Natural killer cell (primary cell): ENCODE results near the gene AATF. TPM values are rescaled to one million over a fixed set of nuclear protein-coding genes. Genes with fewer than 3 reads are reported as not detected.

Experiments
- ATAC-seq, 3 donors: fragments of 150-1000 bp in 2 of 3; fragments of 200-7000 bp in 1 of 3; cut with Tn5 transposase; 1 replicate in 1 of 3; 2 replicates in 2 of 3; pipeline ENCODE4 v1.10.0; 2021; ENCODE audit warnings: mild to moderate bottlenecking in 2 of 3, moderate library complexity in 2 of 3
- DNase-seq, 2 donors: peaks; one replicate each; pipeline versions ENCODE4 v3.0.0 to v3.0.0-alpha.2; 2013 to 2021; ENCODE audit warnings: mixed read lengths in 1 of 2
- H3K27ac ChIP-seq: one replicate; pipeline ENCODE4 v1.5.1; 2013; ENCODE audit warnings: mild to moderate bottlenecking, low read length
- H3K27me3 ChIP-seq: one replicate; pipeline ENCODE4 v1.6.1; 2013; ENCODE audit warnings: low read length; ENCODE audit not compliant: control insufficient read depth, insufficient read depth
- H3K36me3 ChIP-seq: one replicate; pipeline ENCODE4 v1.6.1; 2013; ENCODE audit warnings: low read length; ENCODE audit not compliant: control insufficient read depth, insufficient read depth
- H3K4me1 ChIP-seq: one replicate; pipeline ENCODE4 v1.6.1; 2013; ENCODE audit warnings: low read length; ENCODE audit not compliant: control insufficient read depth, insufficient read depth
- H3K4me3 ChIP-seq: one replicate; pipeline ENCODE4 v1.5.1; 2013; ENCODE audit warnings: low read length
- H3K9me3 ChIP-seq: one replicate; pipeline ENCODE4 v1.6.1; 2013; ENCODE audit warnings: low read length; ENCODE audit not compliant: control insufficient read depth, insufficient read depth
- H3K27ac Mint-ChIP-seq, 2 donors: one replicate each; pipeline ENCODE4 v1.8.0; 2022; ENCODE audit warnings: mild to moderate bottlenecking in 2 of 2, mixed read lengths in 2 of 2, moderate library complexity in 1 of 2
- H3K27me3 Mint-ChIP-seq, 2 donors: one replicate each; pipeline ENCODE4 v1.8.0; 2022; ENCODE audit warnings: low read depth in 2 of 2, mixed read lengths in 2 of 2
- H3K36me3 Mint-ChIP-seq: one replicate; pipeline ENCODE4 v1.8.0; 2022; ENCODE audit warnings: mixed read lengths
- H3K4me1 Mint-ChIP-seq, 2 donors: one replicate each; pipeline ENCODE4 v1.8.0; 2022; ENCODE audit warnings: mixed read lengths in 2 of 2
- H3K4me3 Mint-ChIP-seq: one replicate; pipeline ENCODE4 v1.8.0; 2022; ENCODE audit warnings: mild to moderate bottlenecking, moderate library complexity, mixed read lengths
- H3K9me3 Mint-ChIP-seq, 2 donors: one replicate each; pipeline ENCODE4 v1.8.0; 2022; ENCODE audit warnings: mixed read lengths in 2 of 2
- CTCF ChIP-seq: fragments of 200-600 bp; IDR thresholded peaks from one replicate; pipeline ENCODE4 v1.8.0; 2022; ENCODE audit warnings: antibody characterized with exemption
- WGBS: methylation state at CpG from one replicate; pipeline ENCODE4 v1.1.7; 2013; ENCODE audit warnings: missing lambda C conversion rate; ENCODE audit not compliant: insufficient coverage; 5-methylcytosine and 5-hydroxymethylcytosine counted together
- intact Hi-C: fragments of 100-400 bp; cut with micrococcal nuclease; formaldehyde crosslinking; loops from one replicate; pipeline ENCODE4 v1.14.2; 2022
- total RNA-seq, 4 donors: library from RNA; stranded (reverse); fragments of 120-200 nt in 1 of 4; gene quantifications; one replicate each; pipeline versions ENCODE4 v1.2.3 to v1.2.4, GENCODE V29; 2013 to 2022

Gene AATF
- total RNA-seq, 3 donors from 2014 or later (not counting 1 experiment from before 2014, with no cell fraction given): 60.1 to 67.2 (median 63.2) TPM

GRCh38 chr17:37098910-37099664 lies 150.3 kb downstream of the AATF start:
- Mint-ChIP-seq H3K36me3 (peaks cover 9% of the 10 kb centered on the region), H3K27me3 (no peaks in the 10 kb centered on the region), H3K9me3 (no peaks in the 10 kb centered on the region), H3K4me1 (peaks cover 0 to 3% of the 10 kb centered on the region in 2 donors), H3K27ac (peak overlapping the region in 1 of 2 donors; percentile 24), H3K4me3 (no peak overlapping the region)
- ATAC-seq (no peak), DNase-seq (no peak)
- no peaks in the 10 kb centered on the region for H3K9me3 ChIP-seq
- no peak overlapping the region for H3K4me3 ChIP-seq
- no peaks in the 10 kb centered on the region for H3K4me1 ChIP-seq
- no peak for TF ChIP-seq CTCF
- WGBS: 96% methylated on average over 8 of the region's 9 CpGs
- no peak overlapping the region for H3K27ac ChIP-seq
- intact Hi-C loops: no loop called here
- H3K27me3 ChIP-seq: no peaks in the 10 kb centered on the region
- H3K36me3 ChIP-seq: peaks cover 17% of the 10 kb centered on the region

GRCh38 chr17:37100231-37100630 lies 151.5 kb downstream of the AATF start:
- DNase-seq (no peak), ATAC-seq (no peak)
- Mint-ChIP-seq H3K4me1 (no peaks in the 10 kb centered on the region), H3K36me3 (peaks cover 9% of the 10 kb centered on the region), H3K27ac (no peak overlapping the region), H3K9me3 (no peaks in the 10 kb centered on the region), H3K27me3 (no peaks in the 10 kb centered on the region), H3K4me3 (no peak overlapping the region)
- Histone ChIP-seq H3K4me3 (no peak overlapping the region), H3K36me3 (peaks cover 17% of the 10 kb centered on the region), H3K27me3 (no peaks in the 10 kb centered on the region), H3K4me1 (no peaks in the 10 kb centered on the region), H3K9me3 (no peaks in the 10 kb centered on the region), H3K27ac (no peak overlapping the region)
- intact Hi-C loops: no loop called here
- TF ChIP-seq CTCF: no peak
- 68% methylated on average over 3 of the region's 4 CpGs for WGBS

- Mint-ChIP-seq H3K27ac (no peak overlapping the region), H3K36me3 (peaks cover 6% of the 10 kb centered on the region), H3K27me3 (no peaks in the 10 kb centered on the region), H3K4me3 (no peak overlapping the region), H3K4me1 (no peaks in the 10 kb centered on the region), H3K9me3 (no peaks in the 10 kb centered on the region)
- intact Hi-C loops: no loop called here
- no peak overlapping the region for H3K4me3 ChIP-seq
- DNase-seq (no peak), ATAC-seq (no peak)
- no peaks in the 10 kb centered on the region for H3K9me3 ChIP-seq
- WGBS: 94% methylated on average over 2 of the region's 2 CpGs
- peaks cover 11% of the 10 kb centered on the region for H3K36me3 ChIP-seq
- H3K27ac ChIP-seq: no peak overlapping the region
- H3K27me3 ChIP-seq: no peaks in the 10 kb centered on the region
- TF ChIP-seq CTCF: no peak
- H3K4me1 ChIP-seq: no peaks in the 10 kb centered on the region
These were observed 152.6 kb downstream of the AATF start for GRCh38 chr17:37101306-37101705.

- H3K27ac Mint-ChIP-seq: no peak overlapping the region
- Histone ChIP-seq H3K4me3 (no peak overlapping the region), H3K27me3 (no peaks in the 10 kb centered on the region), H3K36me3 (peaks cover 2% of the 10 kb centered on the region), H3K4me1 (no peaks in the 10 kb centered on the region), H3K9me3 (no peaks in the 10 kb centered on the region), H3K27ac (no peak overlapping the region)
- no peaks in the 10 kb centered on the region for H3K4me1 Mint-ChIP-seq
- H3K9me3 Mint-ChIP-seq: no peaks in the 10 kb centered on the region
- DNase-seq: no peak
- no peaks in the 10 kb centered on the region for H3K27me3 Mint-ChIP-seq
- ATAC-seq: no peak
- H3K36me3 Mint-ChIP-seq: no peaks in the 10 kb centered on the region
- no peak overlapping the region for H3K4me3 Mint-ChIP-seq
- WGBS: 100% methylated on average over 3 of the region's 4 CpGs
- intact Hi-C loops: no loop called here
- no peak for TF ChIP-seq CTCF
These were observed 154.5 kb downstream of the AATF start for GRCh38 chr17:37103231-37103630.
